ENCODE results near the gene LUZP2. TPM values are rescaled to one million over a fixed set of nuclear protein-coding genes. Genes with fewer than 3 reads are reported as not detected.

LUZP2 gene
- total RNA-seq, 1 donor from 2014 or later, result 0.33 TPM

DNA sequence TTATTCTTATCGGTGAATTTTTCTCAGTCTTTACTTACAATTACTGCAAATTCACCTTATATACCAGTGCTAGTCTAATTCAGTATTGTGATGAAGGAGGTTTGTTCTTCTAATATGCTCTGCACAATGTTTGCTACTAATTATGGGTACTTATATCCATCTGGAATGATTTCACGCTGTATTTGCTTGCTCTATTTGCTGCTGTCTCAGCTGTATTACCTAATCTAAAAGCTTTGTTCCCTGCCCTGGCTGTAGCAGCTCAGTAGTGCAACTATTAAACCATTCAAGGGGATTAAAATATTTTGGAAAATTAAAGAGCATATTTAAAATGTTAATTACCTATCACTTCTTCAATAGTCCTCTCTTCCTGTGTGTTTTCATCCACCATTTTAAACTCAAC lies 375.3 kb downstream of the LUZP2 start:
- TF ChIP-seq, protein P1, sequence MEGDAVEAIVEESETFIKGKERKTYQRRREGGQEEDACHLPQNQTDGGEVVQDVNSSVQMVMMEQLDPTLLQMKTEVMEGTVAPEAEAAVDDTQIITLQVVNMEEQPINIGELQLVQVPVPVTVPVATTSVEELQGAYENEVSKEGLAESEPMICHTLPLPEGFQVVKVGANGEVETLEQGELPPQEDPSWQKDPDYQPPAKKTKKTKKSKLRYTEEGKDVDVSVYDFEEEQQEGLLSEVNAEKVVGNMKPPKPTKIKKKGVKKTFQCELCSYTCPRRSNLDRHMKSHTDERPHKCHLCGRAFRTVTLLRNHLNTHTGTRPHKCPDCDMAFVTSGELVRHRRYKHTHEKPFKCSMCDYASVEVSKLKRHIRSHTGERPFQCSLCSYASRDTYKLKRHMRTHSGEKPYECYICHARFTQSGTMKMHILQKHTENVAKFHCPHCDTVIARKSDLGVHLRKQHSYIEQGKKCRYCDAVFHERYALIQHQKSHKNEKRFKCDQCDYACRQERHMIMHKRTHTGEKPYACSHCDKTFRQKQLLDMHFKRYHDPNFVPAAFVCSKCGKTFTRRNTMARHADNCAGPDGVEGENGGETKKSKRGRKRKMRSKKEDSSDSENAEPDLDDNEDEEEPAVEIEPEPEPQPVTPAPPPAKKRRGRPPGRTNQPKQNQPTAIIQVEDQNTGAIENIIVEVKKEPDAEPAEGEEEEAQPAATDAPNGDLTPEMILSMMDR (IDR thresholded peaks at IDR 0.05; ENCODE audit: insufficient read depth, low read length, poor library complexity, severe bottlenecking), result no peak
- Histone ChIP-seq H3K27me3 (ENCODE audit: control insufficient read depth, insufficient read depth, low read length) (no peaks in the 10 kb centered on the region), H3K4me3 (ENCODE audit: low read depth, low read length) (no peak overlapping the region), H3K36me3 (ENCODE audit: control insufficient read depth, insufficient read depth, low read length) (no peaks in the 10 kb centered on the region)
- DNase-seq (ENCODE audit: low read depth), result no peak

DNA sequence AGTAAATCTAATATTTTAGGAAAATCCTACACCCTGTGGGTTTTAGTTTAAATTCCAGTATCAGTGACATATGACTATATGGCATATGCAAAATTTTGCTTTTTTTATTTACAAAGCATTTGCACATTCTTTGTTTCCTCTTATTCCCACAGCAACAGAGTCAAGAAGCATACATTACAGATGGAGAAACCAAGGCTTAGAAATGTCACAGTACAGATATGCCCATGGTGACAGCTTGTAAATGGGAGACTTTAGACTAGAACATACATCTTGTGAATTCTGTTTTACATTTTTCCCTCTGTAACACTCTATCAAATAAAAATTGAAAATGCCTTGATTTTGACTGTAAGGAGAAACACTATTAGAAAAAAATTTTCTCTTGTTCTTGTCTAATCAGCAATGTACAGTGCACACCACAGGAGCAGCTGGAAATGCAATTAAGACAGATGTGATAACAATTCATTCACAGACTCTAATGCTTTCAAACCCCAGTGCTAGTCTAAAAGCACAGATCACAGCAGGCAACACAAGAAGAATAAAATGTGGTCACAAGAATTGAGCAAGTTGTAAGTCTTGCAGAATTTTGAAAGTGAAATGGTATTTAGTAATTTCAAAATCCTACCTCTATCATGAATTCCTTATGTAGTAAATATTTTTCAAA lies 375.9 kb downstream of the LUZP2 start:
- H3K36me3 ChIP-seq (ENCODE audit: control insufficient read depth, insufficient read depth, low read length), result no peaks in the 10 kb centered on the region
- TF ChIP-seq, protein P1 (IDR thresholded peaks at IDR 0.05; ENCODE audit: insufficient read depth, low read length, poor library complexity, severe bottlenecking), result no peak
- no peaks in the 10 kb centered on the region for H3K27me3 ChIP-seq (ENCODE audit: control insufficient read depth, insufficient read depth, low read length)
- no peak overlapping the region for H3K4me3 ChIP-seq (ENCODE audit: low read depth, low read length)
- DNase-seq (ENCODE audit: low read depth), result no peak

DNA sequence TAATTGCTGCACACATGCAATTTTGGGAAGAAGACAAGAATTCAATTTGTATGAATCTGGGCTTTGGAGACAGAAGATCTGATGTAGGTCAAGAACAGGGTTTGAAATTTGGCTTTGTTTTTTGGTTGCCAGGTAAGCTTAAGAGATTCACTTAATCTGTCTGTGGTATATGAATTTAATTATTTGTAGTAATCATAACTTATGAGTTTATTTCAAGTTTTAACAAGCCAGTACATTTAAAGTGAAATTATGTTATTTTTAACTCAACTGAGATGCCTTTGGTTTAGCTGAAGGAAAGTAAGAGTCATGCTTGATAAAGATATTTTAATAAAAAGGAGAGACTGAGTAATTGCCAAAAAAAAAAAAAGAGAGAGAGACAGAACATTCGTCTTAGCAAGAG lies 384.1 kb downstream of the LUZP2 start:
- DNase-seq (ENCODE audit: low read depth), result no peak
- H3K36me3 ChIP-seq (ENCODE audit: control insufficient read depth, insufficient read depth, low read length), result no peaks in the 10 kb centered on the region
- TF ChIP-seq, protein P1 (IDR thresholded peaks at IDR 0.05; ENCODE audit: insufficient read depth, low read length, poor library complexity, severe bottlenecking), result no peak
- no peak overlapping the region for H3K4me3 ChIP-seq (ENCODE audit: low read depth, low read length)
- no peaks in the 10 kb centered on the region for H3K27me3 ChIP-seq (ENCODE audit: control insufficient read depth, insufficient read depth, low read length)

DNA sequence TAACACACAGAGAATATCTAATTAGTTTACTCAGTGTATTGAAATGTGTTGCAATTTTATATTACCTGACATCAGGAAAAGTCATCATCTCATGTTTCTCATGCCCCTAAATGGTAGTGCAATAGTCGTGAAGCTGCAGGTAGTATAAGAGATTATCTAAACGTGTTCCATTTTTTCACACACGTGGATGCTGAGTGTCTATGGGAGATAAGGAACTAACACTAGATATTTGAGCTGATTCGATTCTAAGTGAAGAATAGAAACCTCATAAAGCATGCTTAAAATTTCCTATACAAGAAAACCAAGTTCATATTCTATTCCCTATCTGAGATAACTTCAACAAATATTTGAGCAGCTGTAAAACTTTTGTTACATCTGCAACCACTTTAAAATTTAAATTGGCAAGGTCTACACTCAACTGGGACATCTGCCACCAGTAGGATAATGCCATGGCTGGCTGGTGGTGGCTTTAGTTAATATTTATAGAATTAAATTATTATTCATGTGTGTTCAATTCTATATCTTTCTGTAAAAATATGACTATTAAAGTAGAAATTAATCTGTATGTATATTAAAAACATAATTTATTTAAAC lies 388.8 kb downstream of the LUZP2 start:
- H3K36me3 ChIP-seq (ENCODE audit: control insufficient read depth, insufficient read depth, low read length), result no peaks in the 10 kb centered on the region
- H3K27me3 ChIP-seq (ENCODE audit: control insufficient read depth, insufficient read depth, low read length), result no peaks in the 10 kb centered on the region
- H3K4me3 ChIP-seq (ENCODE audit: low read depth, low read length), result no peak overlapping the region
- DNase-seq (ENCODE audit: low read depth), result no peak
- TF ChIP-seq, protein P1 (IDR thresholded peaks at IDR 0.05; ENCODE audit: insufficient read depth, low read length, poor library complexity, severe bottlenecking), result no peak

DNA sequence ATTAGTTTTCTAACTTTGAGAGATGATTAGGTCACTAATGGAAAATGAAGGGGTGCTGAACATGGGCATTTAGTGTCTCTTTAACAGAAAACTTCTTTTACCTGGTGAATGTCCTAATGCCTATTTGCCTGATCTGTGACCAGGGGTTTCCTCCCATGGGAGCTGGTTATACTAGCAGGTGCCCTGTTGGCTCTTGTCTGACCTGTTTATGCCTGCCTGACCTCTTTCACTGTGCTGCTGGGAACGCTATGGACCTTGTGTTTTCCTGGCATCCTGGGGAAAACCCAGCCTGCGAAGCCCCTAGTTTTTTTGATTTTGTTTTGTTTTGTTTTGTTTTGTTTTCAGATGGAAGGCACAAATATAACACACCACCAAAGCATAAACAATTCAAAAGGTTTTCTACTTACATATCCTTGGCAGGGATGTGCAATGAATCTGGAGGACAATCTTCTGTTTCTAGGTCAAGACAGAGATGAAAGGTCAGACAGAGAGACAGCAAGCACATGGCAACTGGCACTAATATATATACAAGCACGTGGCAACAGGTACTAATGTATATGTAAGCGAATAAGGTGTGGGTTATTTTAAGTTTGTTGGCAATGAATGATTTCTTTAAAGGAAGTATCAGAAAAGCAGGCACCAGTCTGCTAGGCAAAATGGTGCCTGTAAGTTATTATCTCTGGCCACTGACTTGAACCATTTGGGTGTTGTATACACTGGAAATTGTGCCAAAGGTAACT lies 390.2 kb downstream of the LUZP2 start:
- Histone ChIP-seq H3K27me3 (ENCODE audit: control insufficient read depth, insufficient read depth, low read length) (no peaks in the 10 kb centered on the region), H3K36me3 (ENCODE audit: control insufficient read depth, insufficient read depth, low read length) (no peaks in the 10 kb centered on the region), H3K4me3 (ENCODE audit: low read depth, low read length) (no peak overlapping the region)
- TF ChIP-seq, protein P1 (IDR thresholded peaks at IDR 0.05; ENCODE audit: insufficient read depth, low read length, poor library complexity, severe bottlenecking), result no peak
- no peak for DNase-seq (ENCODE audit: low read depth)

Measured in kidney epithelial cell (primary cell).